Daoy (cell line): ENCODE measurements around the gene GTPBP2. TPM values are rescaled to one million over a fixed set of nuclear protein-coding genes. Genes with fewer than 3 reads are reported as not detected.
A peak's percentile ranks its signal among the peaks of the same experiment; 100 is the strongest.

Experiments used
- DNase-seq: peaks from one replicate; pipeline ENCODE4 v3.0.0-alpha.2; 2015; ENCODE audit warnings: low read depth
- total RNA-seq: library from RNA; depleted of rRNA; stranded (reverse); fragments of >200 nt; shearing (Covaris generic); gene quantifications from 2 replicates; pipeline ENCODE4 v1.2.3, GENCODE V29; 2014; rRNA removed

Gene GTPBP2
- total RNA-seq, 1 experiment from 2014 or later = 50.3 TPM

GRCh38 chr6:43578748-43579147 is 50.3 kb downstream of the GTPBP2 start:
- no peak for DNase-seq

- peak; percentile 99 for DNase-seq
These were observed 53.1 kb downstream of the GTPBP2 start, which contains the start of the genes POLH and XPO5 for GRCh38 chr6:43575772-43576551. POLH (plus strand) TSS chr6:43576185; CDS start chr6:43582320, 6,135 bp downstream. XPO5 (minus strand) TSS chr6:43576038; CDS start chr6:43575864, 174 bp downstream.

DNA sequence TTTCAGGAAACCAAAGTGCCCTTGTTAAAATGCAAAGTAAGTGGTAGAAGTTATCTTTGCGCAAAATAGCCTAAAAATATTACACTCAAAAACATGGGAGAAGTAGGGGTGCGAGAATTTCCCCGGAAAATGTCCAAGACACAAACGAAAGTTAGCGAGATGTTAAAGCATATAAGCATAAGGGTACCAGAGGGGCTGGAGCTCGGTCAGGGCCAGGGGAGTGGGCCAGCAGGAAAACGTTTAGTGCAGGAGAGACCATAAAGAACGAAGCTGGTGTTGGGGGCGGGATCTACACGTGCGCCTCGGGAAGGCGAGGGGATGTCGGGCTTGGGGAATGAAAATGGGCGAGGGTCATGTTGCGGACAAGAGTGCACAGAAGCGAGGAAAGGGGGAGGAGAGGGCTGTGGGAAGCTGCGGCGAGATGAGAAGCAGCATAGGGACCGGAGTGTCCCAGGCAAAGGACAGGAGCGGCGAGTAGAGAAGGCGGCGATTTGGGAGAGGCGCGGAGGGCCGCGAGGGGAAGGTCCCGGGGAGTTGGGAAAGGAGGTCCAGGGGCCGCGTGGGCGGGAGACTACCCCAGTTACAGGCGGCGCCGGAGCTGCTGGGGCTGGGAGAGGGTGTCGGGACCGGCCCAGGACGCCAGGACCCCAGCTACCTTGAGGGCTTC is 53.8 kb downstream of the GTPBP2 start:
- DNase-seq = peak; percentile 44

DNA sequence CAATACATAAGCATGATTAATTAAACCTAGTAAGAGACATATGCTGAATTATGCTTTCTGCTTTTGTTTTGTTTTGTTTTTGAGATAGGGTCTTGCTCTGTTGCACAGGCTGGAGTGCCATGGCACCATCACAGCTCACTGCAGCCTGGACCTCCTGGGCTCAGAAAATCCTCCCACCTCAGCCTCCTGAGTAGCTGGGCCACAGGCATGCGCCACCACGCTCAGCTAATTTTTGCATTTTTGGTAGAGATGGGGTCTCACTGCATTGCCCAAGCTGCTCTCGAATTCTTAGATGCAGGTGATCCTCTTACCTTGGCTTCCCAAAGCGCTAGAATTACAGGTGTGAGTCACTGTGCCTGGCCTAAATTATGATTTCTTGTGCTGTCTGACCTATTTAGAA is 57.0 kb downstream of the GTPBP2 start:
- DNase-seq = no peak

DNA sequence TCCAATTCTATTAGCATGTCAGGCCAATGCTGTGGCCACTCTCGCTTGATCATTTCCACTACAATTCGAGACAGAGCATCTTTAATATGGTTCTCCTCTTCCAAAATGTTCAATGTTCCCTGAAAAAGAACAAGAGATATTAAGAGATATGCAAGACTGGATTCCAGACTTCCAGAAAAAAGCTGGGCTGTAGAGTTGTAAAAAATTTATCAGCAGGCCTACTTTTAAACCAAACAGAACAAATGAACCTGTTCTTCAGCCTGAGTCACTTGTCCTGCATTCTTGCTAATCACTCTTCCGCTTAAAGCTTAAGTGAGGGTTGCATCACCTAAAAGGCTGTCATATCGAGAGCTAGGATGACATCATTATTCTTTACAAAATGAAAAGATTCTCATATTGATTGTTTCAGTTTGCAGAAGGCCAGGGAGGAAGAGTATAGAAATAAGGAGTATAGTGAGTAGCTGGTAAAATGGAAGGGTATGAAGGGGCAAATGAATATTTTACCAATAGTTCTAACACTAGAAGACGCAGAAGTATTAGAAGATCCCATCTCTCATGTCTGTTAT is 58.1 kb downstream of the GTPBP2 start:
- DNase-seq = no peak

Other genes starting within 250 kb of the GTPBP2 start
- gene ABCC10, start 201.7 kb downstream of the GTPBP2 start, total RNA-seq = 7.9 and 32.4 TPM in 2 replicates
- 1.4 and 2.4 TPM in 2 replicates for gene DLK2, start 173.7 kb downstream of the GTPBP2 start, total RNA-seq
- 16.8 and 16.9 TPM in 2 replicates for gene TJAP1, start 151.7 kb downstream of the GTPBP2 start, total RNA-seq
- 2.1 TPM in 1 of 2 replicates, not detected in the other for gene LRRC73, start 118.9 kb downstream of the GTPBP2 start, total RNA-seq
- 127 and 129 TPM in 2 replicates for gene YIPF3, start 112.3 kb downstream of the GTPBP2 start, total RNA-seq
- 71.7 and 72.6 TPM in 2 replicates for gene POLR1C, start 112.2 kb downstream of the GTPBP2 start, total RNA-seq
- gene XPO5, start 53.2 kb downstream of the GTPBP2 start, total RNA-seq = 57.6 and 62.1 TPM in 2 replicates
- 14.3 and 14.7 TPM in 2 replicates for gene POLH, start 53.1 kb downstream of the GTPBP2 start, total RNA-seq
- 24.1 and 59.5 TPM in 2 replicates for gene MAD2L1BP, start 6.6 kb upstream of the GTPBP2 start, total RNA-seq
- not detected in 2 replicates for gene RSPH9, start 15.8 kb upstream of the GTPBP2 start, total RNA-seq
- gene MRPS18A, start 58.5 kb upstream of the GTPBP2 start, total RNA-seq = 70.7 and 77.8 TPM in 2 replicates
- gene VEGFA, start 140.9 kb upstream of the GTPBP2 start, total RNA-seq = 57.1 and 77.5 TPM in 2 replicates